ENCODE data around the gene ATP8B2.

Gene ATP8B2

GRCh38 chr1:154324669-154325582 is at the start of gene ATP8B2 (continued):
- TF ChIP-seq ZNF654 (tag by site-specific recombination; IDR thresholded peaks at IDR 0.05; ENCODE audit: low read depth) (0 out of 2 replicates have a peak, but pooled peaks have one; percentile 29), INSM2 (tag by site-specific recombination; IDR thresholded peaks at IDR 0.05) (no peak), ZSCAN5A (tag by site-specific recombination; IDR thresholded peaks at IDR 0.05) (no peak), ZNF140 (tag by site-specific recombination; IDR thresholded peaks at IDR 0.05) (no peak), ZBTB6 (tag by site-specific recombination; IDR thresholded peaks at IDR 0.05) (no peak), MZF1 (tag by site-specific recombination; IDR thresholded peaks at IDR 0.05; ENCODE audit: borderline replicate concordance) (no peak), ZNF830 (tag by site-specific recombination; IDR thresholded peaks at IDR 0.05; ENCODE audit: low read depth) (no peak), ZFHX2 (tag by site-specific recombination; conservative IDR thresholded peaks at IDR 0.05) (peak; percentile 79), HIC1 (tag by site-specific recombination; IDR thresholded peaks at IDR 0.05) (peak; percentile 100), ZNF175 (tag by site-specific recombination; IDR thresholded peaks at IDR 0.05) (no peak), ZSCAN30 (tag by site-specific recombination; IDR thresholded peaks at IDR 0.05) (peak; percentile 95), ZNF561 (tag by site-specific recombination; IDR thresholded peaks at IDR 0.05; ENCODE audit: borderline replicate concordance) (peak; percentile 55; the same call in 1 of the 2 replicates), ZBTB7A (tag by site-specific recombination; IDR thresholded peaks at IDR 0.05; ENCODE audit: low read depth) (peak; percentile 90; the same call in 1 of the 2 replicates), ZNF473 (tag by site-specific recombination; IDR thresholded peaks at IDR 0.05) (no peak), ZNF645 (tag by site-specific recombination; IDR thresholded peaks at IDR 0.05) (no peak), YY1 (tag by site-specific recombination; IDR thresholded peaks at IDR 0.05) (peak; percentile 50; the same call in 1 of the 2 replicates), REPIN1 (tag by site-specific recombination; IDR thresholded peaks at IDR 0.05; ENCODE audit: low read depth) (peak; percentile 38; the same call in 1 of the 2 replicates), FEZF1 (tag by site-specific recombination; IDR thresholded peaks at IDR 0.05) (no peak), ZFP37 (tag by site-specific recombination; IDR thresholded peaks at IDR 0.05) (peak; percentile 41; the same call in 1 of the 2 replicates)
- TF ChIP-seq, protein P1, sequence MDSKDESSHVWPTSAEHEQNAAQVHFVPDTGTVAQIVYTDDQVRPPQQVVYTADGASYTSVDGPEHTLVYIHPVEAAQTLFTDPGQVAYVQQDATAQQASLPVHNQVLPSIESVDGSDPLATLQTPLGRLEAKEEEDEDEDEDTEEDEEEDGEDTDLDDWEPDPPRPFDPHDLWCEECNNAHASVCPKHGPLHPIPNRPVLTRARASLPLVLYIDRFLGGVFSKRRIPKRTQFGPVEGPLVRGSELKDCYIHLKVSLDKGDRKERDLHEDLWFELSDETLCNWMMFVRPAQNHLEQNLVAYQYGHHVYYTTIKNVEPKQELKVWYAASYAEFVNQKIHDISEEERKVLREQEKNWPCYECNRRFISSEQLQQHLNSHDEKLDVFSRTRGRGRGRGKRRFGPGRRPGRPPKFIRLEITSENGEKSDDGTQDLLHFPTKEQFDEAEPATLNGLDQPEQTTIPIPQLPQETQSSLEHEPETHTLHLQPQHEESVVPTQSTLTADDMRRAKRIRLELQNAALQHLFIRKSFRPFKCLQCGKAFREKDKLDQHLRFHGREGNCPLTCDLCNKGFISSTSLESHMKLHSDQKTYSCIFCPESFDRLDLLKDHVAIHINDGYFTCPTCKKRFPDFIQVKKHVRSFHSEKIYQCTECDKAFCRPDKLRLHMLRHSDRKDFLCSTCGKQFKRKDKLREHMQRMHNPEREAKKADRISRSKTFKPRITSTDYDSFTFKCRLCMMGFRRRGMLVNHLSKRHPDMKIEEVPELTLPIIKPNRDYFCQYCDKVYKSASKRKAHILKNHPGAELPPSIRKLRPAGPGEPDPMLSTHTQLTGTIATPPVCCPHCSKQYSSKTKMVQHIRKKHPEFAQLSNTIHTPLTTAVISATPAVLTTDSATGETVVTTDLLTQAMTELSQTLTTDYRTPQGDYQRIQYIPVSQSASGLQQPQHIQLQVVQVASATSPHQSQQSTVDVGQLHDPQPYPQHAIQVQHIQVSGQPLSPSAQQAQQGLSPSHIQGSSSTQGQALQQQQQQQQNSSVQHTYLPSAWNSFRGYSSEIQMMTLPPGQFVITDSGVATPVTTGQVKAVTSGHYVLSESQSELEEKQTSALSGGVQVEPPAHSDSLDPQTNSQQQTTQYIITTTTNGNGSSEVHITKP (tag by site-specific recombination; IDR thresholded peaks at IDR 0.05), result peak; percentile 92
- TF ChIP-seq, protein P2, sequence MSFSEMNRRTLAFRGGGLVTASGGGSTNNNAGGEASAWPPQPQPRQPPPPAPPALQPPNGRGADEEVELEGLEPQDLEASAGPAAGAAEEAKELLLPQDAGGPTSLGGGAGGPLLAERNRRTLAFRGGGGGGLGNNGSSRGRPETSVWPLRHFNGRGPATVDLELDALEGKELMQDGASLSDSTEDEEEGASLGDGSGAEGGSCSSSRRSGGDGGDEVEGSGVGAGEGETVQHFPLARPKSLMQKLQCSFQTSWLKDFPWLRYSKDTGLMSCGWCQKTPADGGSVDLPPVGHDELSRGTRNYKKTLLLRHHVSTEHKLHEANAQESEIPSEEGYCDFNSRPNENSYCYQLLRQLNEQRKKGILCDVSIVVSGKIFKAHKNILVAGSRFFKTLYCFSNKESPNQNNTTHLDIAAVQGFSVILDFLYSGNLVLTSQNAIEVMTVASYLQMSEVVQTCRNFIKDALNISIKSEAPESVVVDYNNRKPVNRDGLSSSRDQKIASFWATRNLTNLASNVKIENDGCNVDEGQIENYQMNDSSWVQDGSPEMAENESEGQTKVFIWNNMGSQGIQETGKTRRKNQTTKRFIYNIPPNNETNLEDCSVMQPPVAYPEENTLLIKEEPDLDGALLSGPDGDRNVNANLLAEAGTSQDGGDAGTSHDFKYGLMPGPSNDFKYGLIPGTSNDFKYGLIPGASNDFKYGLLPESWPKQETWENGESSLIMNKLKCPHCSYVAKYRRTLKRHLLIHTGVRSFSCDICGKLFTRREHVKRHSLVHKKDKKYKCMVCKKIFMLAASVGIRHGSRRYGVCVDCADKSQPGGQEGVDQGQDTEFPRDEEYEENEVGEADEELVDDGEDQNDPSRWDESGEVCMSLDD (tag by site-specific recombination; IDR thresholded peaks at IDR 0.05), result peak; percentile 75

Measured in HEK293 (cell line).